WTC11 (cell line): ENCODE results near the gene RCVRN. TPM values are rescaled to one million over a fixed set of nuclear protein-coding genes. Genes with fewer than 3 reads are reported as not detected.

Experiments
- ATAC-seq: fragments of 200-7000 bp; cut with Tn5 transposase; 2 replicates; pipeline ENCODE4 v1.10.0; 2021; ENCODE audit warnings: mild to moderate bottlenecking, moderate library complexity
- CTCF ChIA-PET: fragments of 300-600 bp; sonication (Branson Sonifier 250); formaldehyde crosslinking; loops from one replicate; lab custom pipeline; 2021; ENCODE audit warnings: antibody characterized with exemption; lab: Charles Lee
- POLR2A ChIA-PET: fragments of 350-600 bp; sonication (Branson Sonifier 250); formaldehyde crosslinking; loops from one replicate; lab custom pipeline; 2021; ENCODE audit warnings: antibody characterized with exemption; lab: Charles Lee
- DNase-seq: peaks from one replicate; pipeline ENCODE4 v3.0.0; 2021; ENCODE audit warnings: low spot score
- H3K27ac Mint-ChIP-seq: 2 replicates; pipeline ENCODE4 v1.8.0; 2021; ENCODE audit warnings: mixed read lengths
- H3K27me3 Mint-ChIP-seq: 2 replicates; pipeline ENCODE4 v1.8.0; 2021; ENCODE audit warnings: low read depth, mild to moderate bottlenecking, moderate library complexity, mixed read lengths
- H3K36me3 Mint-ChIP-seq: 2 replicates; pipeline ENCODE4 v1.8.0; 2021; ENCODE audit warnings: mixed read lengths
- H3K4me1 Mint-ChIP-seq: 2 replicates; pipeline ENCODE4 v1.8.0; 2022; ENCODE audit warnings: mixed read lengths
- H3K4me3 Mint-ChIP-seq: 2 replicates; pipeline ENCODE4 v1.8.0; 2021; ENCODE audit warnings: mild to moderate bottlenecking, moderate library complexity, mixed read lengths
- H3K9me3 Mint-ChIP-seq: 2 replicates; pipeline ENCODE4 v1.8.0; 2021; ENCODE audit warnings: mixed read lengths
- CREB1 ChIP-seq: sonication (generic); formaldehyde crosslinking; IDR thresholded peaks from 2 replicates; pipeline ENCODE4 v1.8.0; 2023; ENCODE audit warnings: mild to moderate bottlenecking, missing genetic modification reagents
- CTCF ChIP-seq: fragments of 200-600 bp; IDR thresholded peaks from 2 replicates; pipeline ENCODE4 v1.8.0; 2022; ENCODE audit warnings: antibody characterized with exemption
- E2F1 ChIP-seq: sonication (generic); formaldehyde crosslinking; IDR thresholded peaks from 2 replicates; pipeline ENCODE4 v1.8.0; 2022; ENCODE audit warnings: mild to moderate bottlenecking, missing genetic modification reagents
- ELF4 ChIP-seq: sonication (generic); formaldehyde crosslinking; IDR thresholded peaks from 2 replicates; pipeline ENCODE4 v1.8.1; 2022; ENCODE audit warnings: low read depth, mild to moderate bottlenecking, moderate library complexity, missing genetic modification reagents
- FOXJ3 ChIP-seq: sonication (generic); formaldehyde crosslinking; IDR thresholded peaks from 2 replicates; pipeline ENCODE4 v1.9.0; 2021; ENCODE audit warnings: missing genetic modification reagents, mild to moderate bottlenecking, borderline replicate concordance
- FOXP1 ChIP-seq: sonication (generic); formaldehyde crosslinking; IDR thresholded peaks from 2 replicates; pipeline ENCODE4 v1.8.0; 2022; ENCODE audit warnings: missing genetic modification reagents, mild to moderate bottlenecking, moderate library complexity, borderline replicate concordance
- IRF1 ChIP-seq: sonication (generic); formaldehyde crosslinking; IDR thresholded peaks from 2 replicates; pipeline ENCODE4 v1.8.0; 2023; ENCODE audit warnings: missing genetic modification reagents
- JAZF1 ChIP-seq: fragments of 250-450 bp; sonication (Bioruptor Pico); IDR thresholded peaks from 2 replicates; pipeline ENCODE4 v1.9.0; 2021; ENCODE audit warnings: moderate library complexity, mild to moderate bottlenecking, inconsistent platforms
- MYBL2 ChIP-seq: sonication (generic); formaldehyde crosslinking; IDR thresholded peaks from 2 replicates; pipeline ENCODE4 v1.8.1; 2023; ENCODE audit warnings: mild to moderate bottlenecking, moderate library complexity, missing genetic modification reagents
- NFATC4 ChIP-seq: fragments of 250-450 bp; sonication (Bioruptor Pico); IDR thresholded peaks from 2 replicates; pipeline ENCODE4 v1.9.0; 2021; ENCODE audit warnings: mild to moderate bottlenecking
- NR2C2 ChIP-seq: sonication (generic); formaldehyde crosslinking; IDR thresholded peaks from 2 replicates; pipeline ENCODE4 v1.8.0; 2022; ENCODE audit warnings: mild to moderate bottlenecking, missing genetic modification reagents
- OVOL2 ChIP-seq: fragments of 250-450 bp; sonication (Bioruptor Pico); IDR thresholded peaks from 2 replicates; pipeline ENCODE4 v1.9.0; 2021; ENCODE audit warnings: mild to moderate bottlenecking, borderline replicate concordance
- RORB ChIP-seq: fragments of 250-450 bp; sonication (Bioruptor Pico); IDR thresholded peaks from 2 replicates; pipeline ENCODE4 v1.9.0; 2021; ENCODE audit warnings: mild to moderate bottlenecking
- TEAD4 ChIP-seq: sonication (generic); formaldehyde crosslinking; IDR thresholded peaks from 2 replicates; pipeline ENCODE4 v1.8.0; 2022; ENCODE audit warnings: mild to moderate bottlenecking, missing genetic modification reagents
- TP53 ChIP-seq: sonication (generic); formaldehyde crosslinking; IDR thresholded peaks from 2 replicates; pipeline ENCODE4 v1.8.1; 2023; ENCODE audit warnings: mild to moderate bottlenecking, missing genetic modification reagents
- USF2 ChIP-seq: sonication (generic); formaldehyde crosslinking; IDR thresholded peaks from 2 replicates; pipeline ENCODE4 v1.8.1; 2023; ENCODE audit warnings: mild to moderate bottlenecking, missing genetic modification reagents, moderate library complexity
- ZNF219 ChIP-seq: sonication (generic); formaldehyde crosslinking; IDR thresholded peaks from 2 replicates; pipeline ENCODE4 v1.8.0; 2023; ENCODE audit warnings: missing genetic modification reagents, mild to moderate bottlenecking, borderline replicate concordance
- ZNF263 ChIP-seq: sonication (generic); formaldehyde crosslinking; IDR thresholded peaks from 2 replicates; pipeline ENCODE4 v1.8.1; 2022; ENCODE audit warnings: low read depth, mild to moderate bottlenecking, moderate library complexity, missing genetic modification reagents
- ZNF396 ChIP-seq: fragments of 250-450 bp; sonication (Bioruptor Pico); IDR thresholded peaks from 2 replicates; pipeline ENCODE4 v1.8.0; 2021; ENCODE audit warnings: mild to moderate bottlenecking, moderate library complexity, borderline replicate concordance
- ZNF425 ChIP-seq: fragments of 250-450 bp; sonication (Bioruptor Pico); conservative IDR thresholded peaks from 2 replicates; pipeline ENCODE4 v1.9.0; 2021; ENCODE audit warnings: mild to moderate bottlenecking
- ZNF532 ChIP-seq: fragments of 250-450 bp; sonication (Bioruptor Pico); IDR thresholded peaks from 2 replicates; pipeline ENCODE4 v1.9.0; 2021; ENCODE audit warnings: mild to moderate bottlenecking, borderline replicate concordance
- ZSCAN18 ChIP-seq: fragments of 250-450 bp; sonication (Bioruptor Pico); IDR thresholded peaks from 2 replicates; pipeline ENCODE4 v2.1.2; 2022; ENCODE audit warnings: mild to moderate bottlenecking, moderate library complexity
- total RNA-seq: library from RNA; stranded (reverse); gene quantifications from 3 replicates; pipeline ENCODE4 v1.2.3, GENCODE V29; 2021

The RCVRN gene
- total RNA-seq, 1 experiment from 2014 or later, result not detected

- DNase-seq (no peak), ATAC-seq (no peak)
- POLR2A ChIA-PET, result no interaction called here
- CTCF ChIA-PET, result interaction anchor here (0.6 to 2.8 kb wide), 9 partner anchors 7 to 104 kb away, joined by 3 to 19 read pairs (median 6); no protein-coding TSS in a partner anchor
- Mint-ChIP-seq H3K4me1 (peaks cover 16% of the 10 kb centered on the region), H3K9me3 (no peaks in the 10 kb centered on the region), H3K27ac (no peak overlapping the region), H3K36me3 (no peaks in the 10 kb centered on the region), H3K27me3 (no peaks in the 10 kb centered on the region; the same call in 1 of the 2 replicates), H3K4me3 (no peak overlapping the region)
- no peak for TF ChIP-seq ZNF219
- TF ChIP-seq ELF4 (CRISPR knock-in tag), result no peak
- no peak for TF ChIP-seq NR2C2 (CRISPR knock-in tag)
- TF ChIP-seq ZNF532, result no peak
- TF ChIP-seq FOXJ3, result no peak
- no peak for TF ChIP-seq ZNF396
- no peak for TF ChIP-seq E2F1 (CRISPR knock-in tag)
- no peak for TF ChIP-seq JAZF1 (CRISPR knock-in tag)
- TF ChIP-seq NFATC4 (CRISPR knock-in tag), result no peak
- TF ChIP-seq CTCF, result no peak
- TF ChIP-seq USF2 (CRISPR knock-in tag), result no peak
- no peak for TF ChIP-seq ZSCAN18 (CRISPR knock-in tag)
- TF ChIP-seq RORB, result no peak
Measured at GRCh38 chr17:9904277-9905077, 594 bp downstream of the RCVRN start.

- H3K4me1 Mint-ChIP-seq, result peaks cover 4% of the 10 kb centered on the region; the same call in 1 of the 2 replicates
- ChIA-PET CTCF (interaction anchor here (1.4 to 5.7 kb wide), 3 partner anchors 13 to 80 kb away, joined by 4 to 39 read pairs (median 4); no protein-coding TSS in a partner anchor), POLR2A (no interaction called here)
- DNase-seq (no peak), ATAC-seq (no peak)
- no peaks in the 10 kb centered on the region for H3K36me3 Mint-ChIP-seq
- no peaks in the 10 kb centered on the region for H3K27me3 Mint-ChIP-seq
- H3K27ac Mint-ChIP-seq, result no peak overlapping the region
- no peak overlapping the region for H3K4me3 Mint-ChIP-seq
- H3K9me3 Mint-ChIP-seq, result no peaks in the 10 kb centered on the region
- TF ChIP-seq CREB1 (no peak), FOXP1 (CRISPR knock-in tag) (no peak), IRF1 (CRISPR knock-in tag) (no peak), ZNF263 (no peak), MYBL2 (CRISPR knock-in tag) (no peak), TEAD4 (CRISPR knock-in tag) (no peak), ZNF425 (CRISPR knock-in tag) (no peak), NFATC4 (CRISPR knock-in tag) (no peak), TP53 (no peak), OVOL2 (CRISPR knock-in tag) (no peak)
Measured at GRCh38 chr17:9902120-9902519, 3.0 kb downstream of the RCVRN start.
